ENCODE results near the gene TP63.

DNA sequence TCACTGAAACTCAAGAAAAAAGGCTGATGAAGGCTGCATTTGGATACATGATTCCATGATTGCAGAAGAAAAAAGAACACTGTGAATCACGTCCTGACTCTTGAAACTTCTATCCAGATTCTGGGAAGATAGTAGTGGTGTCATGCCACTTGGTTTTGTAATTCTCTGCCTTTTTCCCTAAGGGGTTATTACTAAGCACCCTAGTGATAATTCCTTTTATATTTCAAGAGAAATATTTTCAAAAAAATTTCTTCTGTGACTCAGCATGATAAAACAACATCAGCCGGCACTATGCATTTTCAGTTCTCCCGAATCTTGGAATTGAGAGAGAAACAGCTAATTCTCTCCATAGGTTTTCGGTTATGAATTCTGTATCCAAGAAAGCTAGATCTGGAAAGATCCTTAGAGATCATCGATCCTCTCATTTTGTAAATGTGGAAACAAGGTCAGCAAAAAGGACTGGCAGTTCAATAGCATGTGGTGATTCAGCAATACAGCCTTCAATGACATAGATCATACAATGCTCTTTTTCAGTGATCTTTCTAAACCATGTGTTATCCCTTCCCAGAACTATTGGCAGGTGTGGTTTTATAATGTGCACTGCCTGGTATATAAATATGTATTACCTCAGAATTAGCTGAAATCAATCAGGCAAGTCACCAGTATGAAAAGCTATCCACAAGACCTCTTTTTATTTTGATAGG, 42.6 kb upstream of the TP63 start:
- TF ChIP-seq POLR2A (IDR thresholded peaks at IDR 0.05; ENCODE audit: low read depth, low read length) (no peak), TAF1 (IDR thresholded peaks at IDR 0.05; ENCODE audit: low read depth, low read length) (no peak), POLR2AphosphoS5 (IDR thresholded peaks at IDR 0.05; ENCODE audit: low read depth, low read length) (no peak)

Measured in GM12891 (cell line).